ENCODE measurements around the gene PDE4D.

Gene PDE4D

DNA sequence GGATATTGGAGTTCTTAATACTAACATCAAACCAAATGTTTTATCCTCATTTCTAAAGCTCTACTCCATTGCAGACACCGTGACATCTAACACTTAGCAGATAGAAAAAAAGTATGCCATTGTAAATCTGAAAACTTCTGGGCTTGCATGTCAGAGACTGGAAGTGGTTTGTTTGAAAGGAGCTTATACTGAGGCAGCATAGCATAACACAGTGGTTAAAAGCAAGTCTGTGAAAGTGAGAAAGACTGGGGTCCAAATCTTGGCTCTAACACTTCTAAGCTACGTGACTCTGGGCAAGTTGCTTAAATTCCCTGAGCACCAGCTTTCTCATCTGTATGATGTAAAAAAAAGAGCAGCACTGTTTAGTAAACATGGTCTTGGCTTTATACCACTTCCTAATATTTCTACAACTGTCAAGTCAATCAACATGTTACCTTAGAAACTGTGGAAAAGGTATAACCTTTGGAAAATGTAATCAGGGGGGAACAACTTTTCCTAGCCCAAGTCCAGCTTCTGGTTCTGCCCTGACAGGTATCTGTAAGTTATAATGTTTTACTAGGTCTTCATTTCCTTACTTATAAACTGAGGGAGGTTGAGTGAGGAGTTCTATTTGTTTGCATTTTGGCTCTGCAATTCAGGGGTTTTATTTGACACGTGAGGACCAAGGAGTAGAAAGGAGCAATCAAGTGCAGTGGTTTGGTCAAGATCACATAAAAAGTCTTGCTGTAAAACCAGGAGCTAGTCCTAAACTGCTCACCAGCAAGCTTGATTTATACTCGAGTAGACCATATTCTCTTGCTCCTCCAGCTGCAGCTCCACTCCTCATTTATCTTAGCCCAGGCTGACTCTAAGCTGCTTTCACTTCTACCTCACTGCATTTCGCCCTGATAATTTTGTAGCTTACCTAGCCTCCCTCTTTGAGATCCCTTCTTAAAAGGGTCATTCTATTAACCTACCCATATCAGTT is 769.6 kb downstream of the PDE4D start:
- no peak for DNase-seq

DNA sequence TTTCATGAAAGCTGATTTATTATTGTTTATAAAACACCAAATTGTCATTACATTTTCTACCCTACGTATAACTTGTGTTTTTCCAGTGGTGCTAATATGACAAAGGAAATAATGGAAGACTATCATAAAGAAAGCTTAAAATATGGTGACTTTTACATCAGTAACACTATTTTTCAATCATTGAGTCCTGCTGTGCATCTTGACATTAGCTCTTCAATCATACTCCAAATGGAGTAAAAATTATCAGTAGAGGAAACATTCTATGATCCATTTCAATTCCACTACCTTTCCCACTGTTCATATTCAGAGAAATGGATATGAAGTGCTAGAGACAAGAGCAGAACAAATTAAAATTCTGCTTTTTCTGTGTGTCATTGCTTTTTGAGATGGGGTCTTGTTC is 774.0 kb downstream of the PDE4D start:
- DNase-seq = no peak

DNA sequence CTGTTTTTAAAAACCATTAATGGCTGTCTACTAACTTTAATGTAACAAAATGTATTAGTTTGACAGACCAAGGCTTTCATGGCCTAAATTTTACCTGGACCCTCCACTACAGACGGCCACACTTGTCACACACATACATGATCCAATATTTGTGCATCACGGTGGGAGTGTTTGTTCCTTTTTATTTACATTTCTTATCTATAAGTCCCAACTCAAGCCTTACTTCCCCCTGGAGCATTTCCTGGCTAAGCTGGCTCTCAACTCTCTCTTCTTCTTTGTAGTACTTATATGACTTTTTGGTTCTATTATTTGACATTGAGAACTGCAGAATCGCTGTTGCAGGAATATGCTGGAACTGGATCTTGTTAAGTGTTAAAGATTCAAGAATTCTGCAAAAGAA is 776.2 kb downstream of the PDE4D start:
- no peak for DNase-seq

DNA sequence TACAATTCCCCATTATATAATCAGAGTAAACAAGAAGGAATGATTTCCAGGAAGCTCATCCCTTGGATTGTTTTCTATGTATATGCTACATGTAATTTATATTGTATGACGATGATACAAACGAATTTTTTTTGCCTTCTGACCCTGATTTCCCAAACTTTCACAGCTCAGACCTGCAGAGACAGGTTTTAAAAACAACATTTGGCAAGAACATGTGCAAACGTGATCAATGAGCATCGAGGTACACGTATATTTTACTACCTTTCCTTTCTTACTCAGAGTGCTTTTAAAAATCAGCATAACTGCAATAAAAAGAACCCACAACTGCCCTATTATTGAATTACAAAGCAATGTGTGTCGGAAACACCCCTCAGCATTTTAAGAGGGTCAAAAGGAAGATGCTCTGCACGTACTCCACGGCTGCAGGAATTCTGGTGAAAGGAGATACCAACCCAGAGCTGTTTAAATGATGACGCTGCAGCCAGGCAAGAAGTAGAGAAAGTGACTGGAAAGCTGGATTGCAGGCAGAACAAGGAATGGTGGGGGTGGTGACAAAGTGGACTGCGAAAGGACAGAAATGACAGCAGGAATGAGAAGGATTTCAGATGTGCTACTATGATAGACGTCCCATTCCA is 777.2 kb downstream of the PDE4D start:
- DNase-seq = no peak

DNA sequence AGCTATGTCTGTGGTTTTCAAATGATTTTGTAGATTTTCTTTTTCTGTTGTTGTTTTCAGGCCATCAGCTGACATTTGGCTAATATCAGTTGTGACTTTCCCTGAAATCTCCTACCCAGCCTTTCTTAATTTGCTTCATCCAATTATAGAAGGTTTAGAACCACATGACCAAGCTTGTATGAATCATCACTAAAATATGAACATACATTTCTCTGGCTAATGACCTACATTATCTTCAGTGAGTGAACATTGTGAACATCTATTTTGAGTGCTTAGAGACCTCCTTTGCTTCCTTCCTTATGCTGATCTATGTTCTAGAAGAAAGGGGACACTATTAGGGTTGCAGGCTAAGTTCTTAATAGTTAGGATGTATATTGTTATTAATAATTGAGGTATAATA is 778.2 kb downstream of the PDE4D start:
- DNase-seq = no peak

DNA sequence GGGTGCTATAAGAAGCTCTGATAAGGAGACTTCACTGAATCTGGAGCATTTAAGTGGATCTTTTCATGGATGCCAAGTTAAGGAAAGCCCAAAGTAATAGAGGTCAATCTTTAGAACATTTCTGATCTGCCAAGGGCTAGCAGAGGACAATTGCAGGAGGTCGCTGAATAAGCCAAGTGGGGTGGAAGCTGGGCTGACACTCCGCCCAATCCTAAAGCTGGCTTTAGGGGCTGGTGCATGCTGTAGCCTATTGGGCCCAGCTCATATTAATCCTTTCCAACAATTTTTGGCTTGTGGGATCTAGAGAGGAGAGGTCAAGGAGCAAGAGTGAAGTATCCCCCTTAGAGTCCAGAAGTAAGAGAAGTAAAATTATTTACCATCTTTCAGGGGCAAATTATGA is 784.1 kb downstream of the PDE4D start:
- no peak for DNase-seq

DNA sequence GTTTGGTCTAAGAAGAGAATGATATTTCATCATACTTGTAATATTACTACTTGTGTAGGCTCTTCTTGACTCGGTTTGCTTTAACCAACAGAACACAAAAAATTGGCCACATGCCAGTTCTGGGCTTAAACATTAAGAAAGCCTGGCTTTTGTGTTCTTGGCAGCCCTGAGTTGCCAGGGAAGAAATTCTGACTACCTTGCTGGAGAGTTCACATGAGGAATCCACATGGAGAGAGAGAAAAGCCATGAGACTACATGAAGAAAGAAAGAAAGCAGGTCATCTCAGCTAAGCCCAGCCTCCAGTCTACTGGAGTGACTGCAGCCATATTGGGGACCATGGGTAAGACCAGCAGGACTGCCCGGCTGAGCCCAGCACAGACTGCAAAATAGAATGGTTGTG is 785.8 kb downstream of the PDE4D start:
- no peak for DNase-seq

DNA sequence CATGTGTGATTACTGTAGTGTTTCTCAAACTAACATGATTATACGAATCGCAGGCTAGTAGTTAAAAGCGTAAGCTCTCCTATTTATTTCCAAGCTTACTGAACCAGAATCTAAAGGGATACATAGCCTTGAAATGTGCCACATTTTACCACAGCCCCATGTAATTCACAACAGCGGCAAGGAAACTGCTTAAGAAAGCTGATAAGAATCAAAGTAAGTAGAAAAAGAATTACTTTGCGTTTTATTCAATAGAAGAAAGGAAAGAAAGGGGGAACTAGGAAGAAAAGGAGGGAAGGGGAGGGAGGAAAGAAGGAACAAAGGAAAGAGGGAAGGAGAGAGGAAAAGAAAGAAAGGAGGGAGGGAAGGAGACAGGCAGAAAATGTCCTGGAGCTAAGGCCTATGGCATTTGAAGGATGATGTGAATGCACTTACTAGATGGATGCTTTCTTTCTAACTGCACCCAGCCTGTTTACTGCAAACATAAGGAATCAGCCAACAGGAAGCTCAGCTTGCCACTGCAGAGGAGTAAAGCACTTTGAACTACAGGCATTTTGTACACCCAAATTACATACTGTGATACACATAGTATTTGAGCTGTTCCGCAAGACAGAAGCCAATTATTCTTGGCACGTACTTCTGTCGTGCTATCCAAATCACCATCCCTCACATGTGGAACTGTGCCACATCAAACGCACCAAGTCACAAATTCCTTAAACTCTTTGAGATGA is 789.0 kb downstream of the PDE4D start:
- no peak for DNase-seq

DNA sequence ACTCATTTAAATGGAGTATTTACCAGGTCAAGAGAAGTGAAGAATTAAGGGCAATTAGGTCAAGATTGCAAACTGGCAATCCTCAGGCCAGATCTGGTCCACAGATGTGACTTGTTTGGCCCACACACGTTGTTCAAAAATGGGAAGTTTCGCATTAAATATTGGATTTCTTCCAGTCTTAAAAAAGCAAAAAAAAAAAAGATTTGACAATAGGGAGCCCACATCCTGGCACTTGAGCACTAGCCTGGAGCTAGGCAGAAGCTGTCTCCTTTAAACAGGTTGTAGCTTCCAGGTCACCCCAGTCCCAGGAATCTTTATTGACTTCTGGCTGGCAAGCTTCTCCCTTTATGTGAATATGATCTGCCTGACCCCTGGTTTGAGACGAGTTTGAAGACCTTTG is 790.2 kb downstream of the PDE4D start:
- no peak for DNase-seq

DNA sequence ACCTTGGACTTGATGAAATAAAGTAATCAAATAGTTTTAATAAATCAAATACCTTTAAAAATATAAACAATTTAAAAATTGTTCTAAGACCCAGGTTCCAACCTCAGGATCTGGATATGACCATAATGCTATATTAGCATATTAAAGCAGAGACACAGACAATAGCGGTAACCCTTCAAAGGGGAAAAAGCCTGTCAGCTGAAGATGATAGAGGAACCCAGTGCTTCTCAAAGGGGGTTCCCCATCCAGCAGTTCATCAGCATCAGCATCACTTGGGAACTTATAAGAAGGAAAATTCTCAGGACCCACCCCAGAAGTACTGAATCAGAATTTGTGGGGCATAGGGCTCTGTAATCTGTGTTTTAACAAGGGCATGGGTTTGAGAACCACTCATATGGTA is 791.1 kb downstream of the PDE4D start:
- DNase-seq = no peak

DNA sequence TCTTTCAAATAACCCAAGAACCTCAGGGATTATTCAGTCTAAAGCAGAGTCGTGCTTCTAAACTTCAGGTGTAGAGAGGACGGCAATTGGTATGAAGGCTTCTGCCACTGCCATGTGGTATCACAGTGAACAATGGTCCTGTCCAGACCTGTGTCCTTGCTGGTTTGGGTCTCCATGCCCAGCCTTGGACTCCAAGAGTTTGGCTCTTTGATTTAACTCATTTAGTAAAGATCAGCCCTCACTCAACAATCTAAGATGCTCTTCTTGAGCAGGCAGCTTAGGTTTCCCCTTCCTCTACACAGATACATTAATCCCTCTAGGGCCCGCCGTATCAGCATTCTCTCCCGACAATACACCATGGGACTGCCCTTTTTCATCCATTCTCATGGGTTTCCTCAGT is 792.7 kb downstream of the PDE4D start:
- no peak for DNase-seq

DNA sequence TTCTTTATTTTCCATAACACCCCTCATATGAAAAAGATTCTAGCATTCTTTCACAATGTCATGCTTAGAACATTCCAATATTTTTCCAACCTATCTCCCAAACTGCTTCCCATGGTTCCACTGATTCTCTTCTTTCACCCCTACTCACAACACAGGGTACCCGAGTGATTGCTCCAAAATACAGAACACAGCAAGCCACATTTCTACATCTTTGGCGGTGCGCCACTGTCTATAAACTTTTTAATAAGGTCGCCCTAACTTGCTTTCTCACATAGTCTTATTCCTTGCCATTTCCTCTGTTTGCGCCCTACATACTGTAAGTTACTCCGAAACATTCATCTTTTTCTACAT is 793.6 kb downstream of the PDE4D start:
- DNase-seq = no peak

DNA sequence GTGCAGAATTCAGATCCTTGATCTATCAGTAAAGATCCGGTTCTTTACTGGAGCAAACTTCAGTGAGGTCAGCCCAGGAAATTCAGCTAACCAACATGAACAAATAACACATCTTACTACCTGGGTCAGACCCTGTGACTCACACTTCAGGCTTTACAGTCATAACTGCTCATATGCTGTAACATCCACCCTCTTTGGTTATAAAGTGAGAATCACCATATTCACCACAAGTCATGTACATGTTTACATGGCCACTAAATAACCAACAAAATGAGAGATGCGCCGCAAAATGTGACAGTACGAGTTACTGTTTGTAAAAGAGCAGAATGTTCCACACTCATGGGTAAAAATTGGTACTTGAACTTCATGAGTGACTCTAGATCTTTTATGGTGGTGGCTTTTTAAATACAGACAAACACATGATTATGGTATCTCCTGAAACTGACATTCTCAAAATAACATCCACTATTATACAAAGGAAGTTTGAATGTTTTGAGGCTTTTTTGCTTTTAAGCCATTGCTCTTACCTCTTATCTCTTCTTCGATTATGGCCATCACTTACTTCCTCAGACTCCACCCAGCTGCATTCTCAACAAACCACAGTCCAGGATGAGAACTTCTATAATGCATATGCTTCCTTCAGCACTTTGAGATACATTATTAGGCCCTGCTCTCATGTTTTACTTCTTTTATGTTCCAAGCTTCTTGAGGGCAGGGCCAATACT is 794.1 kb downstream of the PDE4D start:
- DNase-seq = peak; percentile 36

DNA sequence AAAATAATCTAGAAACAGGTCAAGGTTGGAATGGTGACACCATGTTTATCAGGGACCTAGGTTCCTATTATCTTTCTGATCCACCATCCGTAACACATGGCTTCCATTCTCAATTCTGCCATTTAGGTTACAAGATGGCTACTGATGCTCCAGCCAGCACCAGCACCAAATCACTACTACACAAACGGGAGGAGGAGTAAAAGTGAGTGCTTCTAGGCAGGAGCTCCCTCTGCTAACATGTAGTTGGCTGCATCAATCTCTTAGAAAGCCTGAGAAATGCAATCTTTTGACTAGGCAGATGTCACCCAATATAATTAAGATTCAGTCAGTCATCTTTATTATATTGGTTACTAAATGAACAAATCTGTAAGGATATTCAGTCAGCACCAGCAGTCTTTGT is 794.8 kb downstream of the PDE4D start:
- no peak for DNase-seq

DNA sequence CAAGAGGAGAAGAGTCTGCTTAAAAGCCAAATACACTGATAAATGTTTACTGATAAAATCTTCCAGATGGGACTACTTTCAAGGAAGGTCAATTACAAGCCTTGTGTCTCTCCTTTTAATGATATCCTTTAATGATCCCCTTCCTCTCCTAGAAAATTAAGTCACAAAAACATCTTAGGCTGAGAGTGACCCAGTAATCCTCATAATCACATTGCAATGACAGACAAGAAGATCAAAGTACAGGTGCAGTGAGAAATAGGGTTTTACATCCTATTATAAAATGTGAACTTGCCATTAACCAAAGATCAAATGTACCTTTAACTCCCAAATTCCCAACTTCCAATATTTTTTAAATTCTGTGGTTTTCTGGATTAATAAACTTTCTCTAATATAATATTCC is 795.8 kb downstream of the PDE4D start:
- DNase-seq = no peak

DNA sequence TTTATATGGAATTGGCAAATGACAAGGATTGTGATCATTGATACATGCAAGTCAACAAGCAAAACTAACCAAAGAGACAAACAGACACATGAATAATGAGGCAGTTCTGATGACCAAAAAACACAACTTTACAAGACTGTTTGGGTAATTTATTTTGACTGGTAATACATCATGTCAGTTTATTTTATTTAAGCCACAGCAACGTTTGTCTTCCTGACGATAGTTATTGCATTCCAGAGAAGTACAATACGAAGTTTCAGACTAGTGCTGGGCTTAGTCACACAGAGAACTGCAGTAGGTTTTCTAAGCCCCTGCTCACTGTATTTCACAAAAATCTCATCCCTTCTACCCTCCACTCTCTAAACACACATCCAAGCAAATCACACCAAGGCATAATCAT is 796.4 kb downstream of the PDE4D start:
- no peak for DNase-seq

DNA sequence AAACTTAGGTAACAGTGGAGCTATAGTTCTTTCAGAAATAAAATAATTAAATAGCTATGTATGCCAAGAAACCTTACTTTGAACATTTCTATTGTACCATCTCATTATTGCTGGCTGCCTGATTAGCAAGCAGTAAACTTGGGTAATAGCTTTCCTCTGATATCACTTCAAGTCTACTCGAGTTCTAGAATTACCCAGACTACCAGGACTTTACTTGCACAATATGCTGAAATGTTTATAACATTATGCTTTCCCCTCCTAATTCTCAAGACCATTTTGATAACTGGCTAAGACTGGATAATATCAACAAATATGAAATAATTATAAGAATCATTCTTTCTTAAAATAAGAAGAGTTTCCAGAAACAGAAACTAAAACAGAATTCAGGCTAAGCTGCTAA is 798.0 kb downstream of the PDE4D start:
- DNase-seq = no peak

DNA sequence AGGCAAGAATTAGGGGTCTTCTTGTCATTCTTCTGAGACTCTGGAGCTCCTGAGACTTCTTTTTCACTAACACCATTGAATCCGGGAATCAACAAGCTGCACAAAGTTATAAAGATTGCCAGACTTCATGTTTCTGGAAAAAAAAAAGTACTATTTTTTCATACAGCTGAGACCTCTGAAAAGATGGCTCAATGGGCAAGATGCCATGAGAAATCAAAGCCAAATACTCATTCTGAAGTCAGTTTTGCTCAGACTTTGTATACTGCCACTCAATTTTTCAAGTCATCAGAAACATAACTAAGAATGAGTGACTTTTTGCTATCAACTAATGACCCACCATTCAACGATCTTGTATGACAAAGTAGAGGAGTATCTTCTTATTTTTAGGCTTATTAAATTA is 798.7 kb downstream of the PDE4D start:
- DNase-seq = no peak

DNA sequence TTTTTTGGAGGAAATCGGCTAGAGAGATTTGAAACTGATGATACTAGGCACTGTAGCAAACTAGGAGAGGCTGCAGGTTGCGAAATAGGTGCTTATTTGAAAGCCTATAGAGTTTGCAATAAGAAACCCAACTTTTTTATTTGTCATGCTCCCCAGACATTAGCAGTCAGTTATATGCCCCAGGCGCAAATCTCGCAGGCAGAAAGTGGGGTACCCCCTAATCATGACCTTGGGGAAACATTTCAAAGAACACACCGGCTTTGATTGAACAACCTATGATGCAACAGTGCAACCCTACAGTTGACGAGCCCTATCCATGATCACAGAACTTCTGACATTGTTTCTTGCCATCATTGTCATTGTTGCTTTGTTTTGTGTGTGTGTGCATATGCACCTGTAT is 800.2 kb downstream of the PDE4D start:
- DNase-seq = no peak

DNA sequence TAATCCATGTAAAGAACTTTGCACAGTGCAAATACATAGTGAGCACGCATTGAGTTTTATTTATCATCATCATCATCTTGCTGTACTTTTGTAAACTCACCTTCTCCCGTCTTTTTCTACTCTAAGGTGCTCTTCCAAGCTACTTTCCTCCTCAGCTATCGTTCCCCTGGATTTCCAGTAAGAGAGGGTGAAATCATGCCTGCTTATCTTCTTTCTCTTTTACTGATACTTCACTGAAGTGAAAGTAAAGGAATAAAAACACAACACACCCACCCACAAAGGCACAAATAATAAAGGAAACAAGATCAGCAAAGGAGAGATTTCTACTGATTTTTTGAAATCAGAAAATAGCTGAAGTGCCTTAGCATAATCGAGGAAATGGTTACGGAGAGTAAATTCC is 800.8 kb downstream of the PDE4D start:
- no peak for DNase-seq

DNA sequence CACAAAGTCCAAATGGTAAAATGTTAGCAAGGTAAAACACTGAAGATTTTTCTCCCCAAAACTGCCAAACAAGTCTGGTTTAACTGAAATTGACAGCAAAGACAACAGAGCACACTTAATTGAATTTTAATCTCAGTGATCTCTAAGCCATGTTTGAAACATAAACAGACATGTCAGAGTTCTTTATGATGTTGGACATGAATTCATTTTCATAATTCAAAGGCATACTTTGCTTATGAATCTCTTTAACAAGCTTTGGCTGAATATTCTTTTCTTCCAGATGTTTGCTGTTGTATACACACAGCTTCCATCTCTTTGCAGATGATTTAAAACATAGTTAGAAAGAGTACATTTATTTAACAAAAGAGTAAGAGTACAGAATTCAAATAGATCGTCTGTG is 801.6 kb downstream of the PDE4D start:
- DNase-seq = no peak

DNA sequence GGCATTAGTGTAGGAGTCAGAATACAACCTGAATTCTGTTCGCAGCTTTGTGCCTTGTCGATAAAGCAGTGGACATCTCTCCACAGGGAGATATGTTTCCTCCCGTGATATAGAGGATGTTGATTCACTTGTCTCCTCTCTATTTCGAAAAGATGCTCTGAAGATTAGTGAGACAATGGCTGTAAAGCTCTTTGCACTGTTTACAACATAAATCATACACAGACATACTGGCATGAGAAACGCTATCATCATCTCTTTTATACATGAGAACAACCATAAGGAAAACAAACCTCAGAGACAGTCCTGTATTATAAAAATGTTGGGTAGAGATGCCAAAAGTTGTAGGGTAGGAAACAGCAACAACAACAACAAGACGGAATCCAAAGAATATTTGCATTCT is 803.2 kb downstream of the PDE4D start:
- no peak for DNase-seq

DNA sequence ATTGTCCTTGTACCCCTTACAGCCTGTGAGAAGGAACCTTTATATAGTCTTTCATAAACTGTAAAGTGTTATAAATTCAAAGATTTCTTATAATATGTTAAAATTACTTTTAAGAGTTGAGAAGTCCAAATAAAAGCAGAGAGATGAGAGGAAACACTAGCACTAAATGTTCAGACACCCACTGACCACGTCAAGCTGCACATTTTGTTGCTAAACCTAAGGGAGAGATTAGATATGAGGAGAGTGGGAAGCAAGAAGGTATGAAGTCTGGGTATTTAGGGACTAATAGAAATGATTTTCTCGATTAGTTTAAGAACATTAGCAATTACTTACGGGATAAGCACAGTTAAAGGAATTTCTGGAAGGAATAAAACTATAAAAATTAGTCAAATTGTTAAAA is 803.8 kb downstream of the PDE4D start:
- DNase-seq = no peak

All from stimulated activated naive CD4-positive, alpha-beta T cell treated with Interleukin-2 at 50 U/mL for 16 hours (primary cell).